Measurements from ENCODE around the gene ZNF599. TPM values are rescaled to one million over a fixed set of nuclear protein-coding genes. Genes with fewer than 3 reads are reported as not detected.
"Not testable (repeated sequence)": the region's sequence is repeated elsewhere in the genome, so short reads cannot be mapped to it uniquely, and the experiment has no call there.

The ZNF599 gene
- total RNA-seq, result 10.0 TPM

DNA sequence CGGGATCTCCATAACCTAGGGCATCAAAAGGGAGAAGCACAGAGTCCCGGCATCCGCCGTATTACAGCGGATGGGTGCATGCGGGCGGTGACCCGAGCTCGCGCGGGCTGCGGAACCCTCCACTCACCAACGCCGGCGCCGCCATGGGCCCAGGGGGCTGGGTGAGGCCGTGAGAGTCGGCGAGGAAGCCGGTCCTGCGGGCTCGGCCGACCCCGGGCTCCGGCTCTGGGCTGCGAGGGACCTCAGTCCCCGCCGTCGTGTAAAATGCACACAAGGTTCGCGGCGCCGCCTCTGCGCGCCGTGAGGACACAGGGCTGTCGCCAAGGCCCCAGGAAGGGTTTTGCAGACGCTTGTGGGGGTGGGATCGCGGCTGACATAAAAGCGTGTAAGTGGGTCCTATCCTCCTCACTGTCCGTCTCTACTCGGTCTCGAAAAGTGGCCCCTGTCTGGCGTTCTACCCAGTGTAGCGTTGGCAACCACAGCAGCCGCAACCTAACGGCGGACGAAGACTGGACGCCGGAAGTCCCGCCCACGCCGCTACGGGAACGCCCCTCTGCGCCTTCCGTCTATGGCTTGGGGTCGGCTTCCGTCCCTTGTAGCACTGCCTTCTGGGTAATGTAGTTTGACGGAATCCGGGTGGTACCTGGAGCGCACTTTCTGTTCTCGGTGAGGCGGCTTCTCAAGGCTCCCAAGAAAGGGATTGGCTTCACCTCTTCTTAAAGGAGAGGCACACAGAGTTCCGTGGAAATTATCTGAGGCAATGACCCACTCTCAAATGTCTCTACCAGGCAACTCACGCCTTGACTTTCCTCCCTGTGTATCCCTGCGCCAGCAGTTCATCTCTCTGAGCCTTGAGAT, at the start of gene ZNF599:
Gene ZNF599, minus strand, starts transcription at position 519 of the 858 bp plus-strand sequence. Its CDS starts 374 bp downstream, at position 145.
- intact Hi-C loops (cut with DNase I), result no loop called here
- peak; percentile 96 for DNase-seq (ENCODE audit: low spot score)
- ATAC-seq, result peak; percentile 100

DNA sequence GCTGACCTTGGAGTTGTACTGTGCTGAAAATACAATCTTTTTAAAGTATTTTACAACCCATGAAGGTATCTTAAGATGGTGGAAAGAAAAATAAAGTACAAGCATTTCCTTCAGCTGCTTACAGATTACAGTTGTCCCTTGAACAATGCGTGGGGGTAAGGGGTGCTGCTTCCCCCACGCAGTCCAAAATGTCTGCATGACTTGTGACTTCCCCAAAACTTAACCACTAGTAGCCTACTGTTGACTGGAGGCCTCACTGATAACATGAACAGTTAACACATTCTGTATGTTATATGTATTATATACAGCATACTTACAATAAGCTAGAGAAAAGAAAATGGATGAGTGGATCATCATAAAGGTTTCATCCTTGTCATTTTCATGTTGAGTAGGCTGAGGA, 45.3 kb upstream of the ZNF599 start:
- ATAC-seq (no peak), DNase-seq (ENCODE audit: low spot score) (no peak)
- intact Hi-C loops (cut with DNase I), result no loop called here

DNA sequence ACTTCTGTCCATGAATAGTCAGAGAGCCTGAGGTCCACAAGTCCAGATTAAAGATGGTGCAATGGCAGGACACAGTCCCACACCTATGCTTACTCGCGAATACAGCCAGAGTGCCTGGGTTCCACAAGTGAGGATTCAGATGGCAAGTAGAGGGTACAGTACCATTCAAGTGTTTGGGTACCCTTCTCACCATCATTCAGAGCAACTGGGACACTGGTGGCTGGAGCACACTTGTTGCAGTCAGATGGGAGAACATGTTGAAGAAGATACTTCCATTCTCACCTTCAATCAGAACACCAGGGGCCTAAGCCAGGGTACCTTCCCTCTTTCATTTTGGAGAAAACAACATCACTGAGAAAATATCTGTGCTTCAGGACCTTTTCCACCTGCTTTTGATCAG, 43.7 kb upstream of the ZNF599 start:
- intact Hi-C loops (cut with DNase I), result no loop called here
- DNase-seq (ENCODE audit: low spot score), result no peak
- no peak for ATAC-seq

DNA sequence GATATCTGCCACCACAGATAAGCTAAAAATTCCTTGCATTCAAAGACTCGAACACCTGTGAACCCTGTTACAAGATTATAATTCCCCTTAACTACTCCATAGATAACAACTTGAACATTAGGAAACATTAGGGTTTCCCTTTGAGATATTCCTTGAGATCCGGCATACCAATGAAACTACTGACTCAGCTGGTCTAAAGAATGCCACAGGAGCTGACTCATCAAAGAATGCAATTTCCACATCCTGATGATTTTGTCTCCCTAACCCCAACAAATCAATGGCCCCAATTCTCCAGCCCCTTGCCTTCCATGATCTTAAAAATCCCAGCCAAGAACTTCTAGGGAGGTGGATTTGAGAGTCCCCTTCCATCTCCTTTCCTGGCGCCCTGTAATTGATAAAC, 35.6 kb upstream of the ZNF599 start:
- intact Hi-C loops (cut with DNase I), result no loop called here
- ATAC-seq (no peak), DNase-seq (ENCODE audit: low spot score) (no peak)

DNA sequence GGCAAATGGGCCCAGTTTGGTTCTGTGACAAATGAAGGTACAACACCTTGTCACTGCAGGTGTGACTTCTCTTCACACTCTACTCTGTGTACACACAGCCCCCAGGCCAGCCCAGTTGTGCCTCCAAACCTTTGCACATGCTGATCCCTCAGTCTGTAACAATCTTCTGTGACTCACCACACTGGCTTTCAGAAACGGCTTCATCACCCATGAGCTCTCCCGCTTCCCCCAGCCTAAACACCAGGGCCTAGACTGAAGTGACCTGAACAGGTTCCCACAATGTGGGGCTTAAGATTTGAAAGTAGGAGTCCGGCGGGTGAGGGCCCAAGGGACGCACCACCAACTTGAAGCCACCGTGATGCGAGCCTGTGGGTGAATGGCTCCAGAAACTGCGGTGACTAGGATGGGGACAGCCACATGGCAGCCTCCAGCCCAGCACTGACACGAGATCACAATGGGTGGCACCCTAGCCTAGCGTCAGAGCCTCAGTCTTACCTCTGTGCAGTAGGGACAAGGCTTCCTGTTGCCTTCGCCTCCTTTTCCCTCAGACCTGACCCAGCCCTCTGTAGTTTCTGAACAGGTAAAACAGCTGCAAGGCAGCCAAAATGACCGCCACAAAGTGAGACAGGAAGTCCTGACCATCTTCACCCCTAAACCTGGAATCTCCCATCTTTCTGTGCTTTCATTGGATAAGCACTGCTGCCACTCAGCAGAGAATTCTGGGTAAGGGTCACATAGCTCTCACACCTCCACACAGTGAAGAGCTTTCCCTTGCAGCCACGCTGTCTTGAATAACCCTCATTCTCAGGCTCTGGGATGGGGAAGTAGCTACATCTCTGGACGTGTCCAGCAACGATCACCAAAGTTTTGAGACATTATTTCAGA, 34.2 kb upstream of the ZNF599 start:
- intact Hi-C loops (cut with DNase I), result no loop called here
- DNase-seq (ENCODE audit: low spot score), result no peak
- no peak for ATAC-seq

DNA sequence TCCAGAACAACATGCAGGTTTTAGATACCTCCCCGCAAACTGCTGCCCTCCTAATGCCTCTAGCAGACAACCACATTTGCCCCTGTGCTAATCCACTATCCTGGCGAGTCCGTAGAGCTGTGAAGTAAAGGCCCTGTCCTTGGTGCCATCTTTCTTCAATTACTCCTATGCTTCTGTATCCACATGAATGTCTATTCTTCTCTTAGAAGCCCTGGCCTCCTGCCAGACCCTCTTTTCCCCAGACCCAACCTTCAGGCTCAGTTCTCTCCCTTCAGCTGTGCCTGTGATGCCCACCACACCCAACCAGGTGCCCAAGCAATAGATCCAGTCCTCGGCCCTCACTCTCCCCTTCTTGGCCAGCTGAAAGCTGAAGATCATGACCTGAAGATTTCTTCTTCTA, 31.1 kb upstream of the ZNF599 start:
- intact Hi-C loops (cut with DNase I), result no loop called here
- no peak for DNase-seq (ENCODE audit: low spot score)

DNA sequence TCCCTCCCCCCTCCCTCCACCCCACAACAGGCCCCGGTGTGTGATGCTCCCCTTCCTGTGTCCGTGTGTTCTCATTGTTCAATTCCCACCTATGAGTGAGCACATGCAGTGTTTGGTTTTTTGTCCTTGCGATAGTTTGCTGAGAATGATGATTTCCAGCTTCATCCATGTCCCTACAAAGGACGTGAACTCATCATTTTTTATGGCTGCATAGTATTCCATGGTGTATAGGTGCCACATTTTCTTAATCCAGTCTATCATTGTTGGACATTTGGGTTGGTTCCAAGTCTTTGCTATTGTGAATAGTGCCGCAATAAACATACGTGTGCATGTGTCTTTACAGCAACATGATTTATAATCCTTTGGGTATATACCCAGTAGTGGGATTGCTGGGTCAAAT, 23.9 kb upstream of the ZNF599 start:
- intact Hi-C loops (cut with DNase I); ATAC-seq; DNase-seq (ENCODE audit: low spot score): not testable (repeated sequence)

More for the DNA sequence above, 31.1 kb upstream of the ZNF599 start:
- ATAC-seq, result no peak

DNA sequence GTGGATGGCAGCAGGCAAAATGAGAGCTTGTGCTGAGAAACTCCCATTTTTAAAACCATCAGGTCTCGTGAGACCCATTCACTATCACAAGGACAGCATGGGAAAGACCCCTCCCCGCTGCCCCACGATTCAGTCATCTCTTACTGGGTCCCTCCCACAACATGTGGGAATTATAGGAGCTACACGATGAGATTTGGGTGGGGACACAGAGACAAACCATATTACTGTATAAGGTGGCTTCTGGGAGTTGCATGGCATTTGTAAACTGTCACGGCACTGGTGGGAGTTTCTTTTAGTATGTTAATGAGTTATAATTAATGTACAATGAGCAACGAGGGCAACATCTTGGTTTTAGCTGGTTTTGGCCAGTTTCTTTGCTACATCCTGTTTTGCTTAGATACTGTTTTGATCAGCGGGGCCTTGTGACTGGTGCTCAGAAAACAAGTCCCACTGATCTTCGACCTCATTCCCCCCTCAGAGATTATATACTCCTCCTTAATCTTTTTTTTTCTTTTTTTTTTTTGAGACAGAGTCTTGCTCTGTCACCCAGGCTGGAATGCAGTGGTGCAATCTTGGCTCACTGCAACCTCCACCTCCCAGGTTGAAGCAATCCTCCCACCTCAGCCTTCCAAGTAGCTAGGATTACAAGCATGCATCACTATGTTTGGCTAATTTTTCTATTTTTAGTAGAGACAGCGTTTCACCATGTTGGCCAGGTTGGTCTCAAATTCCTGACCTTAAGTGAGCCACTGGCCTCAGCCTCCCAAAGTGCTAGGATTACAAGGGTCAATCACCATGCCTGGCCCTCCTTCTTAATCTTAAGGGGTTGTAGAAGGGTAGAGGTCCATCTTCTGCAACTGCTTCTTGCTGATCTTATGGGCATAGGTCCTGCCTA, 21.3 kb upstream of the ZNF599 start:
- DNase-seq (ENCODE audit: low spot score) (no peak), ATAC-seq (no peak)
- intact Hi-C loops (cut with DNase I), result no loop called here

DNA sequence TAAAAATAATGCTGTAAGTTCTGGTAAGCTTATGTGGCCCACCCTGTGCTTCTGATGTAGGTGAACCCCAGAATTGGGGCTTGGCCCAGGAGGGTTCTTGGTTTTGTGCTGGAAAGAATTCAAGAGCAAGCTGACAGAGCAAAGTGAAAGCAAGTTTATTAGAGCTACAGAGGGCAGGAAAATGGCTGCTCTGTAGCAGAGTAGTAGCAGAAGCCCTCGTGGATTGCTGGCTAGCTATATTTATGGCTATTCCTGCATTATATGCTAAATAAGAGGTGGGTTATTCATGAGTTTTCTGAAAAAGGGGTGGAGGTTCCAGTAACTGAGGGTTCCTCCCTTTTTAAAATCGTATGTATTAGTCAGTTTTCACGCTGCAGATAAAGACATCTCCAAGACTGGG, 20.6 kb upstream of the ZNF599 start:
- DNase-seq (ENCODE audit: low spot score), result no peak
- intact Hi-C loops (cut with DNase I), result no loop called here
- no peak for ATAC-seq

DNA sequence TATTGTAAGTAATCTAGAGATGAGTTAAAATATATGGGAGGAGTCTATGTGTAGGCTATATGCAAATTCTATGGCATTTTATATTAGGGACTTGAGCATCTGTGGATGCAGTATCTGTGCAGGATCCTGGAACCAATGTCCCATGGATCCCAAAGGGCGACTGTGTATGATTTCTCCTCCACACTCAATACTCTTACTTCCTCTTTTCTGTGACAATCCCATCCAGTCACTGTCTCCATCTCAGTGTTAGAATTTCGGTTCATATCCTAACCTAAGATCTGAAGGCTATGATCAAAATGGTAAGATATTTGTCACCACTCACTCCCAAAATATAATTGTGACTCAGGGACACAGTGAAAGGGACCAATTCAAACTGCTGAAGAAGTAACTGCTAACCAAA, 15.1 kb upstream of the ZNF599 start:
- intact Hi-C loops (cut with DNase I), result no loop called here
- ATAC-seq, result no peak
- DNase-seq (ENCODE audit: low spot score), result no peak

DNA sequence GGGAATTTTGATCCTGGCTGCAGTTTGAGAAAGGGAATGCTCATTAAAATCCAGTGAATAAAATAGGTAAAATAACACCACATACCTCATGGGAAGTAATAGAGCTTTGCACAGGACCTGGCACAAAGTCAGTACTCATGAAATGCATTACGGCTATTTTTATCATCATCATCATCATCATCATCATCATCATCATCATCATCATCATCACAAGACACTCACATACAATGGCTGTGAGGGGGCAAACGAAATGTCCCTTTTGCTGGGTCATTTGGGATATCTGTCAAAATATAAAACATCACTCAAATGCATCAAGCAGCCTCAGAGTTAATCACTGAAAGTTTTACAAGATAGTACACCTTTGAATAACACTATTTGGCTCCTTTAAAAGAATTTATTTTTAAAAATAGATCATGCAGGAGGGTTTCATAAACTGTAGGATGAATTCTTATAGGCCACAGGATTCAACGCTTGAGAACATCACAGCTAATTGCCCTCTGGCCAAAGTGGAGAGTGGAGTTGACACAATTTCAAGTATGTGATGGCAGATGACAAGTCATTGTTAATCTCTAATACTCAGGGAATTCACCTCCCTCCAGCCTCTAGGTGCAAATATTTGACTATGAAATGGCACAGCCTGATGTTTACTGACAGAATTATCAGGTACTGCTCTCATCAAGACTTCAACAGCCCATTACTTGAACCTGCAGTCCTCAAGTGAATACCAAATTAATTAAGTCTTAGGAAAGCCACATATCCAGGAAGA, 14.2 kb upstream of the ZNF599 start:
- intact Hi-C loops (cut with DNase I), result no loop called here
- ATAC-seq (no peak), DNase-seq (ENCODE audit: low spot score) (no peak)

DNA sequence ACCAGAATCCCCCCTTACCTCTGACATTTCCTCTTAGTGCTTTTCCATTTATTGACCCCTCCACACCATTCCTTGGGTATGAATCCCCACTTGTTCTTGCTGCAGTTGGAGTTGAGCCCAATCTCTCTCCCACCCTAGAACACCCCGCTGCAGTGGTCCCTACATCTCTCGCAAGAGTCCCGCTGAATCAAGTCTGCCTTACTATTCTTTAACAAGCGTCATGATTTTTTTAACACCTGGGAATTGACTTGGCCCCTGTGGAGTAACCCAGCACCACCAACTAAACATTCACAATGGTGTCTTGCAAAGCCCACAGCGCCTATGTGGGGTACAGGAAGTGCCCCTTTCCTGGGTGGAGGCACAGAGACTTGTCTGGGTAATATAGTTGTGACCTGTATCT, 13.2 kb upstream of the ZNF599 start:
- DNase-seq (ENCODE audit: low spot score), result no peak
- no peak for ATAC-seq
- intact Hi-C loops (cut with DNase I), result no loop called here

DNA sequence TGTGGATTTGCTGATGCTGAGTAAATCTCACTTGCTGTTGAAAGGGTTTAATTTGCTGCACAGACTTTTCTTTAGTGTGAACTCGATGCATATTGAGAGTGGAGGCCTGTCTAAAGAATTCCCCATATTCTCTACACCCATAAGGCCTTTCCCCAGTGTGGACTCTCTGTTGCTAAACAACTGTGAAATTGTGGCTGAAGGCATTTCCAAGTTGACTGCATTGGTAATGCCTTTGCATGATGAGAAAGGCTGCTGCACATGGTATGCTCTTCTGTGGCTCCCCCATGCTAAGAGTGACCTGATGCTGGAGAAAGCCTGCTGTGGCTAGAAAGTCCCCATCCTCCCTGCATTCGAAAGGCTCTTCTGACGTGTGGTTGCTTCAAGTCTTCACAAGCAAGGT, 6.6 kb upstream of the ZNF599 start:
- no peak for DNase-seq (ENCODE audit: low spot score)
- ATAC-seq, result no peak
- intact Hi-C loops (cut with DNase I), result no loop called here

DNA sequence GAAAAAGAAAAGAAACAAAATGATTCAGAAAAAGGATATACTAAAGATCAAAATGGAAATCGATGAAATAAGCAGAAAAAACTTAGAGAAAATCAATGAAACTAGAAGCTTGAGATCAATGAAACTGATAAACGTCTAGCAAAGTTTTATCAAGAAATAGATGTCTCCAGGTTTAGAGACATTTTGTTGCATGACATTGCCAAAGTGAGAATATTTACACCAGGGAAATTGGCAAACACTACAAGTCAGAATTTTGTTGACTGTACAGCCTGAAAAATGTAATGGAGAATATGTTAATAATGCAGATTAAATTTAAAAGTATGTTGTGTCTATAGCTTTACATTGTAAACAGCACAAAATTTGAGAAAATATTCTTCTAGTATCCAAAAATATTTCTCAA, 5.3 kb upstream of the ZNF599 start:
- ATAC-seq (no peak), DNase-seq (ENCODE audit: low spot score) (no peak)
- intact Hi-C loops (cut with DNase I), result no loop called here

DNA sequence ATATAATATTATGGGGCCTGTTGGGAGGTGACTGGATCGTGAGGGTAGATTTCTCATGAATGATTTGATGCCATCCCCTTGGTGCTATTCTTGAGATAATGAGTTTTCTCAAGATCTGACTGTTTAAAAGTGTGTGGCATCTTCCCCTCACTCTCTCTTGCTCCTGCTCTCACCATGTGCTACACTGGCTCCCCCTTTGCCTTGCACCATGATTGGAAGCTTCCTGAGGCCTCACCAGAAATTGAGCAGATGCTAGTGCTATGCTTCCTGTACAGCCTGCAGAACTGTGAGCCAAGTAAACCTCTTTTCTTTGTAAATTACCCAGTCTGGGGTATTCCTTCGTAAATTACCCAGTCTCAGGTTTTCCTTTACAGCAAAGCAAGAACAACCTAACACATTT, 1.8 kb upstream of the ZNF599 start:
- DNase-seq (ENCODE audit: low spot score) (no peak), ATAC-seq (no peak)
- intact Hi-C loops (cut with DNase I), result no loop called here

DNA sequence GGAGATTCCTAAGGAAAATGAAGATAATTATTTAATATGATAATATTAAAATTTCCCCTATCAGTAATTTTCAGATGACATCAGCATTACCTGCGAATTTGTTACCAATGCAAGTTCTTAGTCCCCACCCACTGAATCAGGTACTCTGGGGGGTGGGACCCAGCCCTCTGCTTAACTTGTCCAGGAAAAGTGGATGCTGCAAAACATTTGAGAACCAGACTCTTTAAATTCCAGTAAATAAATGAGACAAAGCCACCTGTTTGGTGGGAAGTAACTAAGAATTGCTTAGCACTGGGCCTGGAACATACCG, 495 bp upstream of the ZNF599 start:
- intact Hi-C loops (cut with DNase I), result no loop called here
- DNase-seq (ENCODE audit: low spot score) (no peak), ATAC-seq (no peak)

DNA sequence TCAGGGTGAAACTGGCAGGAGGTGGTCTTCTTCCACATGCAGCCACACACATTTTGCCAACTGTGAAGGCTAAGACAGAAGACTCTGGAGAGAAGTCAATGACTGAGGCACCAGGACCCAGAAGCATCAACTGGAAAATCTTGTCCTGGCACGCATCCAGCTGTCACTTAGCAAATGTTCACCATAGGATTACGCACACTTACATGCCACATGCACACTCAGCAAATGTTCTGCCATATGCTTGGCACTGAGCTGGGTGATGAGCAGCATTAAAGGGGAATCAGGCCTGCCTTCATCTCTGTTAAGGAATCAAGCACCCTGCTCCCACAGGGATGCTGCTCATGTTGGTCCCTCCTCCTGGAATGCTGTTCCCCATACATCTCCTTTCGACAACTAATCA, 5.1 kb downstream of the ZNF599 start:
- intact Hi-C loops (cut with DNase I), result no loop called here
- ATAC-seq (no peak), DNase-seq (ENCODE audit: low spot score) (no peak)

DNA sequence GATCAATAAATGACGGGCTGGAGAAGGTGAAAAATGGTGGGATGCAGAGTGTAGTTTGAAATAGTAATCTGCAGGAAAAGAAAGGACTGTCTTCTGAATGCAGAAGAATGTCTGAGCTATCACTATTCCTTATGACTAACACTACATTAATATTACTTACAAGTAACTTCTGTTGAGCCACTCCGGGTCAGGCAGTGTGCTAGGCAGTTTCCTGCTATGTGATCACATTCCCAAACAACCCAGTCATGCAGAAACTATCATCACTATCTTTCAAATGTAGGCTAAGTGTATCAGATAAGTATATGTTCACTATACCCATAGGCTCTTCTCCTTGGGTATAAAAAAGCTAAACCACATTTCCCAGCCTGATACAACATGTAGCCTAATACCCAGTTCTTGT, 6.6 kb downstream of the ZNF599 start:
- DNase-seq (ENCODE audit: low spot score) (no peak), ATAC-seq (no peak)
- intact Hi-C loops (cut with DNase I), result no loop called here
